Smooth muscle cell (in vitro differentiated cells): ENCODE results near the gene ANKS4B. TPM values are rescaled to one million over a fixed set of nuclear protein-coding genes. Genes with fewer than 3 reads are reported as not detected.
"Not testable (repeated sequence)": the region's sequence is repeated elsewhere in the genome, so short reads cannot be mapped to it uniquely, and the experiment has no call there.

Experiments used
- DNase-seq: peaks from one replicate; lab custom pipeline; 2025; ENCODE audit not compliant: unreplicated experiment; lab: John Stamatoyannopoulos, UW
- H2AFZ ChIP-seq: fragments of 200-600 bp; sonication (generic); 2 replicates; pipeline ENCODE4 v1.6.0; 2016; ENCODE audit warnings: antibody characterized with exemption, low read depth, mild to moderate bottlenecking
- H3F3A ChIP-seq: fragments of 200-600 bp; sonication (generic); 2 replicates; pipeline ENCODE4 v1.6.0; 2017; ENCODE audit warnings: antibody characterized with exemption, low read depth
- H3K27ac ChIP-seq: fragments of 200-600 bp; sonication (generic); 2 replicates; pipeline ENCODE4 v1.5.1; 2016; ENCODE audit warnings: low read depth, mild to moderate bottlenecking
- H3K27me3 ChIP-seq: fragments of 200-600 bp; sonication (generic); 2 replicates; pipeline ENCODE4 v1.6.1; 2016; ENCODE audit warnings: low read depth, mild to moderate bottlenecking
- H3K36me3 ChIP-seq: fragments of 200-600 bp; sonication (generic); 2 replicates; pipeline ENCODE4 v1.5.1; 2016; ENCODE audit warnings: low read depth
- H3K4me1 ChIP-seq: fragments of 200-600 bp; sonication (generic); 2 replicates; pipeline ENCODE4 v1.5.1; 2016; ENCODE audit warnings: low read depth
- H3K4me2 ChIP-seq: fragments of 200-600 bp; sonication (generic); 2 replicates; pipeline ENCODE4 v1.6.0; 2016; ENCODE audit warnings: mild to moderate bottlenecking
- H3K4me3 ChIP-seq: fragments of 200-600 bp; sonication (generic); 2 replicates; pipeline ENCODE4 v1.5.1; 2016; ENCODE audit warnings: mild to moderate bottlenecking
- H3K79me2 ChIP-seq: fragments of 200-600 bp; sonication (generic); 2 replicates; pipeline ENCODE4 v1.6.0; 2016; ENCODE audit warnings: low read depth, mild to moderate bottlenecking
- H3K9ac ChIP-seq: fragments of 200-600 bp; sonication (generic); 2 replicates; pipeline ENCODE4 v1.6.0; 2016; ENCODE audit warnings: low read depth
- H3K9me3 ChIP-seq: fragments of 200-600 bp; sonication (generic); replicated peaks from 2 replicates; pipeline ENCODE4 v1.5.1; 2016; ENCODE audit warnings: low read depth
- H4K20me1 ChIP-seq: fragments of 200-600 bp; sonication (generic); 2 replicates; pipeline ENCODE4 v1.6.0; 2016; ENCODE audit warnings: low read depth
- CTCF ChIP-seq: fragments of 200-600 bp; sonication (generic); IDR thresholded peaks from 2 replicates; pipeline ENCODE4 v1.5.1; 2017; ENCODE audit warnings: borderline replicate concordance, mild to moderate bottlenecking, antibody characterized with exemption; ENCODE audit not compliant: insufficient read depth, poor library complexity, severe bottlenecking
- WGBS: methylation state at CpG from one replicate; pipeline ENCODE4 v1.1.7; 2016; ENCODE audit warnings: low lambda C conversion rate; 5-methylcytosine and 5-hydroxymethylcytosine counted together
- polyA plus RNA-seq: library from polyadenylated mRNA; unstranded; fragments of >200 nt; fragmentation: Nextera tagmentation; extraction: Ambion mirVana; gene quantifications from 2 replicates; pipeline ENCODE4 v1.2.1, GENCODE V29; 2016
- total RNA-seq: library from RNA; depleted of rRNA; stranded (reverse); fragments of >200 nt; gene quantifications from 2 replicates; pipeline ENCODE4 v1.2.3, GENCODE V29; 2014

ANKS4B gene
- total and polyA plus RNA-seq, 2 experiments from 2014 or later = not detected

DNA sequence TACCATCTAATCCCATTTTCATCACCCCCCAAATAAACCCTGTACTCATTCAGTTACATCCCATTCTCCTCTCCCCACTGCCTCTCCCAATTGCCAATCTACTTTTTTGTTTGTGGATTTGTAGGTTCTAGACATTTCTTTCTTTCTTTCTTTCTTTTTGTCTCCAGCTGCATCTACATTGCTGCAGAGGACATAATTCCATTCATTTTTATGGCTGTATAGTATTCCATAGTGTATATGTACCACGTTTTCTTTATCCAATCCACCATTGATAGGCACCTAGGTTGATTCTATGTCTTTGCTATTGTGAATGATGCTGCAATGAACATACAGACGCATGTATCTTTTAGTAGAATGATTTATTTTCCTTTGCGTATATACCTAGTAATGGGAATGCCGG lies 50.9 kb downstream of the ANKS4B start:
- Histone ChIP-seq H3K27me3 (peaks cover 7% of the 10 kb centered on the region), H3K4me1 (peaks cover 6% of the 10 kb centered on the region), H3K9ac (no peak overlapping the region), H3K4me2 (peak overlapping the region; percentile 84), H2AFZ (peak overlapping the region; percentile 90), H3K4me3 (peak overlapping the region; percentile 68), H3K27ac (no peak overlapping the region), H4K20me1 (no peaks in the 10 kb centered on the region), H3K36me3 (no peaks in the 10 kb centered on the region), H3K9me3 (no peaks in the 10 kb centered on the region), H3K79me2 (no peaks in the 10 kb centered on the region), H3F3A (peaks cover 11% of the 10 kb centered on the region)
- no peak for DNase-seq
- 92% methylated on average over 4 of the region's 4 CpGs for WGBS
- TF ChIP-seq CTCF = no peak

GRCh38 chr16:21285314-21285713 lies 51.8 kb downstream of the ANKS4B start:
- TF ChIP-seq CTCF = no peak
- no peaks in the 10 kb centered on the region for H3K36me3 ChIP-seq
- peak overlapping the region; percentile 24 for H2AFZ ChIP-seq
- H3K27ac ChIP-seq = no peak overlapping the region
- peaks cover 11% of the 10 kb centered on the region for H3F3A ChIP-seq
- 14% methylated on average over 1 of the region's 1 CpG for WGBS
- no peak overlapping the region for H3K4me2 ChIP-seq
- H3K9ac ChIP-seq = no peak overlapping the region
- no peak for DNase-seq
- H3K4me3 ChIP-seq = no peak overlapping the region
- H3K9me3 ChIP-seq = no peaks in the 10 kb centered on the region
- no peaks in the 10 kb centered on the region for H3K79me2 ChIP-seq
- H4K20me1 ChIP-seq = no peaks in the 10 kb centered on the region
- peaks cover 6% of the 10 kb centered on the region for H3K4me1 ChIP-seq
- peaks cover 7% of the 10 kb centered on the region for H3K27me3 ChIP-seq

DNA sequence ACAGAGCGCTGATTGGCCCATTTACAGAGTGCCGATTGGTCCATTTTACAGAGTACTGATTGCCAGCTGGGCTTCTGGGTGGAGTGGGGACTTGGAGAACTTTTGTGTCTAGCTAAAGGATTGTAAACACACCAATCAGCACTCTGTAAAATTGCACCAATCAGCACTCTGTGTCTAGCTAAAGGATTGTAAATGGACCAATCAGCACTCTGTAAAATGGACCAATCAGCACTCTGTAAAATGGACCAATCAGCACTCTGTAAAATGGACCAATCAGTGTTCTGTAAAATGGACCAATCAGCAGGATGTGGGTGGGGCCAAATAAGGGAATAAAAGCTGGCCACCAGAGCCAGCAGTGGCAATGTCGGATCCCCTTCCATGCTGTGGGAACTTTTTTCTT lies 56.3 kb downstream of the ANKS4B start:
- H3K9me3 ChIP-seq, H3K4me1 ChIP-seq, H2AFZ ChIP-seq, H3K4me2 ChIP-seq, H3K4me3 ChIP-seq, H3K27ac ChIP-seq, H3K9ac ChIP-seq, H3K79me2 ChIP-seq, H3K36me3 ChIP-seq, DNase-seq, H3F3A ChIP-seq, H4K20me1 ChIP-seq: not testable (repeated sequence)
- H3K27me3 ChIP-seq = peaks cover 25% of the 10 kb centered on the region
- 93% methylated on average over 3 of the region's 3 CpGs for WGBS

DNA sequence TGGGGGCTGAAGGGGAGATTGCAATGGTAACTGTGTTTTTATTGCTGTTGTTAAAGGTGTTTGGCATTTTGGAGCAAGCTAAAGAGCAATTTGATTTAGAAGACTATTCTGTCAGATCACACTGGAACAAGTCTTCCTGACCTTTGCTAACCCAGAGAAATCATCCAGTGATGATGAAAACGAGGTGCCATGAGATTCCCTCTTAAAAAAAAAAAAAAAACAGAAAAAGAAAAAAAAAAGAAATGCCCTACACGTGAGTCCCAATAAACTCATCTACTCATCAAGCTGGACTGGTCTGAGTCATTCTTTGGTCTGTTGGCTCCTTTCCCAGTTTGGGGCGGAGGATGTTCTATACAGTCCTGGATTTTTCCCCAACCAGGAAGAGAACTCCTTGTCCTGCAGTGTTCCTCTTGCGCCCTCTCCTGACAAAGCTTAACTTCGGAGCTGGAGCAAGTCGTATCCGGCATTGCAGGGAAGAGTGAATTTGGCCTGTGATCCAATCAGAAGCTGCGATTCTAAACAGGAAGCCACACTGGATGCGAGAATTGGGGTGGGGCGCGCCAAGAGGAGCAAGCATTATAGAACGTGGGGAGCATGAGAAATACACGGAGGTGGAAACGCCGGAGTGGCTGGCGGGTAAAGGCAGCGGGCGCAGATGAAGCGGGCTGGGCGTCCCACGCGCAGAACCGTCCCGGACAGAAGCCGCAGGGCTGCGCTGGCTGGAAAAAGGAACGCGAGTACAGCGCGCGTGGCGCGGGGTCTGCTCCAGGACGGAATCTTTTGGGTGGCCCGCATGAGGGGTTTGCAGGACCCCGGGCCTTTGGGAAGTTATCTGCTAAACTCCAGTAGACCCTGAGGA lies 67.0 kb downstream of the ANKS4B start:
- Histone ChIP-seq H3K9ac (no peak overlapping the region), H3F3A (peaks cover 3% of the 10 kb centered on the region), H3K4me2 (peak overlapping the region; percentile 87), H3K27me3 (peaks cover 11% of the 10 kb centered on the region), H3K4me1 (no peaks in the 10 kb centered on the region), H2AFZ (peak overlapping the region; percentile 96), H3K36me3 (no peaks in the 10 kb centered on the region), H3K27ac (no peak overlapping the region), H3K9me3 (no peaks in the 10 kb centered on the region), H4K20me1 (no peaks in the 10 kb centered on the region), H3K4me3 (peak overlapping the region; percentile 71), H3K79me2 (no peaks in the 10 kb centered on the region)
- WGBS = 1% methylated on average over 36 of the region's 36 CpGs
- peak; percentile 69 for TF ChIP-seq CTCF
- DNase-seq = peak; percentile 72
